ENCODE results near the gene LRRC40.

Gene LRRC40

DNA sequence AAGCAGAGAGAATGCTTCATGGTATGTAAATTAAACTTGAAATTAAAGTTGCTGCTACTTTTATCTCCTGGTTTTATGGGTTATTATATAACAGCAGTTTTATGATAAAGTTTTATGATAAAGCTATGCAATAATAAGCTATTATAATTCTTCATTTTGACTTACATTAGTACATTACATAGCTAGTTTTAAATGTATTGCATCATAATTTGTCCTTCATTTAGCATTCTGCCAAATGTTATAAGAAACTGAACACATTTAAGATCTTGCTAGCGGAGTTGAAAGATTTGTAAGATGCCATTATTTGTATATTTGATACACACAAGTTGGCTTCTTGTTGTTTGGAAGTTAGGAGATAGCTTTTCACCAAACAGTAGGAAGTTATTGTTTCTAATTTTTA, 101.6 kb downstream of the LRRC40 start:
- DNase-seq: no peak

DNA sequence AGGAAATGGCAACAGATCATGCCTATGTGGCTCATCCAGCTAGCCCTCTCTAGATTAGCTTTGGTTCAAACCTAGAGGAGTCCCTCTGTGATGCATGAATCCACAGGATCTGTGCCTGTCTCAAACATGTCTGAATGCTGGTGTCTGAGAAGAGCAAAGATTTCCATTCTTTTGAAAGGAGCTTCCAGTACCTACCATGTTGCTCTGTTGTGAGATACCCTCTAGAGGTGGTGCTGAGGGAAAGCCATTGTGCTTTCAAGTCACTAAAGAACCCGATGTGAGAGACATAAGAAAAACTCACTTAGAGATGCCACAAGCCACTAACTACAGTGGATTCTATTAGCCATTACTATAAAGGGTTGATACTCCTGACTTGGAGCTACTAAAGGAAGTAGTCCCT, 103.6 kb downstream of the LRRC40 start:
- no peak for DNase-seq

DNA sequence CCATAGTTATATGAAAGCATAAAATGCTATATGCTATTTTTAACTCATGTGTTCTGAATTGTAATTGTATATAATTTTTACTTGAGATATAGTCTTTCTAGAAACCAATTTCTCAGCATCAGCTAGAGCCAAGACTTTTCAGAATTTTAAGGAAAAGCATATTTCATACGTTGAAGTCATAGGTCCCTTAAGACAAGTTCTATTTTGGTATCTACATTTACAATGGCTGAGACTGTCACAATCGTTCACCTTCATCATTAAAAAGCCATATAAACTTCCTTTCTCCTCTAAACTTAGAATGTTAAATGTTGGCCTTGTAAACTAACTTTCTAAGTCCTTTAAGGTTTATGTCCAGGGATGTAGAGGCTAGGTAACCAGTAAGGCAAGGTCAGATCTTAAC, 104.1 kb downstream of the LRRC40 start:
- no peak for DNase-seq

All from DMS 273 treated with DMSO at 0.1 percent for 48 hours (cell line).